H1 (cell line): ENCODE measurements around the gene MRGPRX4. TPM values are rescaled to one million over a fixed set of nuclear protein-coding genes. Genes with fewer than 3 reads are reported as not detected.

Source experiments
- BACH1 ChIP-seq: IDR thresholded peaks from 2 replicates; pipeline ENCODE4 v1.6.1; 2012; ENCODE audit warnings: low read length, improper control_type of control experiment
- BRCA1 ChIP-seq: IDR thresholded peaks from 2 replicates; pipeline ENCODE4 v1.6.1; 2012; ENCODE audit warnings: low read depth, low read length, improper control_type of control experiment
- CHD2 ChIP-seq: IDR thresholded peaks from 2 replicates; pipeline ENCODE4 v1.6.1; 2012; ENCODE audit warnings: low read length, improper control_type of control experiment
- CREB1 ChIP-seq: IDR thresholded peaks from 2 replicates; pipeline ENCODE4 v1.6.1; 2012; ENCODE audit warnings: inconsistent platforms
- EP300 ChIP-seq, 2 experiments: IDR thresholded peaks; 1 replicate in 1 of 2; 2 replicates in 1 of 2; pipeline ENCODE4 v1.6.1; 2011 to 2012; ENCODE audit warnings: low read depth in 2 of 2, low read length in 2 of 2, mild to moderate bottlenecking in 2 of 2, borderline replicate concordance in 1 of 2, inconsistent platforms in 1 of 2, moderate library complexity in 1 of 2
- JUN ChIP-seq: IDR thresholded peaks from 2 replicates; pipeline ENCODE4 v1.6.1; 2011; ENCODE audit warnings: low read depth, mild to moderate bottlenecking, improper control_type of control experiment, low read length
- KDM5A ChIP-seq: fragments of 200-600 bp; IDR thresholded peaks from 2 replicates; pipeline ENCODE4 v1.7.1; 2012; ENCODE audit warnings: mild to moderate bottlenecking, low read length, inconsistent platforms, mixed read lengths
- NANOG ChIP-seq: IDR thresholded peaks from 2 replicates; pipeline ENCODE4 v1.6.1; 2011; ENCODE audit warnings: low read length, low read depth, mild to moderate bottlenecking, inconsistent platforms; ENCODE audit not compliant: insufficient read depth, poor library complexity, severe bottlenecking
- RFX5 ChIP-seq: IDR thresholded peaks from 2 replicates; pipeline ENCODE4 v1.6.1; 2011; ENCODE audit warnings: low read depth, low read length, improper control_type of control experiment, borderline replicate concordance
- SAP30 ChIP-seq: fragments of 300-600 bp; sonication (generic); IDR thresholded peaks from 2 replicates; pipeline ENCODE4 v1.7.1; 2012; ENCODE audit warnings: low read length, moderate library complexity, mild to moderate bottlenecking, inconsistent platforms; ENCODE audit not compliant: insufficient read depth, insufficient replicate concordance
- SIN3A ChIP-seq, 2 experiments: IDR thresholded peaks in 1 of 2; conservative IDR thresholded peaks in 1 of 2; 2 replicates each; pipeline ENCODE4 v1.6.1; 2011 to 2012; ENCODE audit warnings: low read length in 2 of 2, improper control_type of control experiment in 1 of 2, low read depth in 1 of 2, mild to moderate bottlenecking in 1 of 2
- SIRT6 ChIP-seq: IDR thresholded peaks from one replicate; pipeline ENCODE4 v1.7.1; 2012; ENCODE audit warnings: low read length, inconsistent platforms
- SIX5 ChIP-seq: IDR thresholded peaks from 2 replicates; pipeline ENCODE4 v1.6.1; 2011; ENCODE audit warnings: mild to moderate bottlenecking, low read depth, low read length
- SP2 ChIP-seq: IDR thresholded peaks from 2 replicates; pipeline ENCODE4 v1.6.1; 2012; ENCODE audit warnings: mild to moderate bottlenecking, low read length, inconsistent platforms
- SP4 ChIP-seq: IDR thresholded peaks from 2 replicates; pipeline ENCODE4 v1.6.1; 2012; ENCODE audit warnings: low read length, inconsistent platforms
- SUZ12 ChIP-seq: fragments of 200-600 bp; sonication (generic); IDR thresholded peaks from 2 replicates; pipeline ENCODE4 v1.6.1; 2012; ENCODE audit warnings: mild to moderate bottlenecking, inconsistent platforms, low read length, moderate library complexity, mixed read lengths
- TBP ChIP-seq: IDR thresholded peaks from 2 replicates; pipeline ENCODE4 v1.6.1; 2011; ENCODE audit warnings: low read depth, low read length, improper control_type of control experiment
- TCF12 ChIP-seq: IDR thresholded peaks from 2 replicates; pipeline ENCODE4 v1.6.1; 2011; ENCODE audit warnings: low read depth, mild to moderate bottlenecking, low read length
- TEAD4 ChIP-seq: IDR thresholded peaks from 2 replicates; pipeline ENCODE4 v1.6.1; 2012; ENCODE audit warnings: low read depth, low read length, inconsistent platforms, mixed read lengths
- YY1 ChIP-seq: IDR thresholded peaks from 2 replicates; pipeline ENCODE4 v1.6.1; 2011; ENCODE audit warnings: low read depth, mild to moderate bottlenecking, low read length
- polyA plus RNA-seq, 7 experiments: library from polyadenylated mRNA; depleted of rRNA in 3 of 7; stranded (reverse) in 5 of 7; unstranded in 2 of 7; fragments of >200 nt in 5 of 7; fragments of 200-250 nt in 2 of 7; gene quantifications; 1 replicate in 5 of 7; 2 replicates in 1 of 7; 4 replicates in 1 of 7; pipeline versions ENCODE4 v1.2.1 to v1.2.3, GENCODE V29; 2011 to 2013; ENCODE audit warnings: missing spikeins in 2 of 7, mixed read lengths in 2 of 7
- total RNA-seq: library from RNA; stranded (reverse); fragmentation: NEBNext Ultra II Directional; extraction: Animal tissue kit (Norgen Biotek cat#: 25700); gene quantifications from 2 replicates; pipeline ENCODE4 v1.2.1, GENCODE V29; 2021
- TF ChIP-seq, protein P1 (sequence below): IDR thresholded peaks from 2 replicates; pipeline ENCODE4 v1.6.1; 2012; ENCODE audit warnings: inconsistent platforms
- TF ChIP-seq, protein P2 (sequence below), 3 experiments: IDR thresholded peaks; 1 replicate in 2 of 3; 2 replicates in 1 of 3; pipeline versions ENCODE4 v1.5.1 to v1.6.1; 2011; ENCODE audit warnings: low read length in 3 of 3, mild to moderate bottlenecking in 3 of 3, inconsistent platforms in 2 of 3, low read depth in 1 of 3, moderate library complexity in 1 of 3; ENCODE audit not compliant: insufficient read depth in 1 of 3; ENCODE audit errors: control extremely low read depth in 1 of 3

The MRGPRX4 gene
- total and polyA plus RNA-seq, 2 of the 8 experiments (the other 6 are each of a cell fraction or from before 2014, with no cell fraction given), result not detected

DNA sequence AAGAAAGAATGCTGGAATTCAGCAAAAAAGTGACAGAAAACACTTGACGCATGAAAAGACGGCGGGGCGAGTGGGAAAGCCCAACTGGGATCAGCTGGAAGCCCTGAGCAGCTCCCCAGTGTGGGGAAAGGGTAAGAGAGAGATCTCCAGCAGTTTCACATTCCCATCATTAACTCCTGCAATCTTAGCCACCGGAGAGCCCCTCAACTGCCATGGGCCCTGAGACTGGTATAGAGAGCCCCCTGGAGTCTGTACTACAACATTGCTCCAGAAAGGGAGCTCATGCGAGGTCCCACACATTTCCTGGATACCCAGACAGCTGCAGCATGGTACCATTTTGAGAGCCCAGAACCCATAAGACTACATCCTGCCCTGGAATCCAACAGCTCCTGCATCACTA is 31.1 kb downstream of the MRGPRX4 start (continued):
- TF ChIP-seq, protein P1, sequence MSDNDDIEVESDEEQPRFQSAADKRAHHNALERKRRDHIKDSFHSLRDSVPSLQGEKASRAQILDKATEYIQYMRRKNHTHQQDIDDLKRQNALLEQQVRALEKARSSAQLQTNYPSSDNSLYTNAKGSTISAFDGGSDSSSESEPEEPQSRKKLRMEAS, result no peak
- TF ChIP-seq, protein P2, sequence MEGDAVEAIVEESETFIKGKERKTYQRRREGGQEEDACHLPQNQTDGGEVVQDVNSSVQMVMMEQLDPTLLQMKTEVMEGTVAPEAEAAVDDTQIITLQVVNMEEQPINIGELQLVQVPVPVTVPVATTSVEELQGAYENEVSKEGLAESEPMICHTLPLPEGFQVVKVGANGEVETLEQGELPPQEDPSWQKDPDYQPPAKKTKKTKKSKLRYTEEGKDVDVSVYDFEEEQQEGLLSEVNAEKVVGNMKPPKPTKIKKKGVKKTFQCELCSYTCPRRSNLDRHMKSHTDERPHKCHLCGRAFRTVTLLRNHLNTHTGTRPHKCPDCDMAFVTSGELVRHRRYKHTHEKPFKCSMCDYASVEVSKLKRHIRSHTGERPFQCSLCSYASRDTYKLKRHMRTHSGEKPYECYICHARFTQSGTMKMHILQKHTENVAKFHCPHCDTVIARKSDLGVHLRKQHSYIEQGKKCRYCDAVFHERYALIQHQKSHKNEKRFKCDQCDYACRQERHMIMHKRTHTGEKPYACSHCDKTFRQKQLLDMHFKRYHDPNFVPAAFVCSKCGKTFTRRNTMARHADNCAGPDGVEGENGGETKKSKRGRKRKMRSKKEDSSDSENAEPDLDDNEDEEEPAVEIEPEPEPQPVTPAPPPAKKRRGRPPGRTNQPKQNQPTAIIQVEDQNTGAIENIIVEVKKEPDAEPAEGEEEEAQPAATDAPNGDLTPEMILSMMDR (IDR thresholded peaks at IDR 0.05; ENCODE audit: control extremely low read depth in 1 of 3, insufficient read depth in 1 of 3, low read depth in 1 of 3, low read length in 3 of 3), result peak; percentile 53 to 91 (median 80)
- TF ChIP-seq RFX5 (no peak), SIN3A (conservative IDR thresholded peaks at IDR 0.05 in 1 of 2, IDR thresholded peaks at IDR 0.05 in 1 of 2; ENCODE audit: low read depth in 1 of 2, low read length in 2 of 2) (peak in 1 of 2 experiments; percentile 62; a peak in 2 of 4 replicates), SUZ12 (no peak), JUN (no peak), SP4 (no peak), TEAD4 (peak; percentile 59), SAP30 (no peak), YY1 (peak; percentile 68), BACH1 (no peak), BRCA1 (no peak), SIX5 (no peak), NANOG (no peak), KDM5A (no peak), TCF12 (no peak), SIRT6 (no peak), TBP (no peak), CREB1 (no peak), SP2 (no peak), CHD2 (no peak), EP300 (IDR thresholded peaks at IDR 0.05; ENCODE audit: borderline replicate concordance in 1 of 2, low read depth in 2 of 2, low read length in 2 of 2) (no peak)
